HepG2 (cell line): ENCODE results near the gene ECHS1. TPM values are rescaled to one million over a fixed set of nuclear protein-coding genes. Genes with fewer than 3 reads are reported as not detected.

ENCODE experiments used
- AKAP8 ChIP-seq: sonication (generic); formaldehyde crosslinking; IDR thresholded peaks from 2 replicates; pipeline ENCODE4 v1.5.1; 2020; ENCODE audit warnings: mild to moderate bottlenecking, missing genetic modification reagents
- CBX1 ChIP-seq: IDR thresholded peaks from one replicate; pipeline ENCODE4 v1.6.1; 2016; ENCODE audit warnings: antibody characterized with exemption, low read depth
- DDIT3 ChIP-seq: sonication (generic); formaldehyde crosslinking; IDR thresholded peaks from 2 replicates; pipeline ENCODE4 v1.4.0; 2020; ENCODE audit warnings: mild to moderate bottlenecking, missing genetic modification reagents
- EEA1 ChIP-seq: sonication (generic); formaldehyde crosslinking; IDR thresholded peaks from 2 replicates; pipeline ENCODE4 v1.5.1; 2020; ENCODE audit warnings: mild to moderate bottlenecking, missing genetic modification reagents, borderline replicate concordance
- FOXP4 ChIP-seq: sonication (generic); formaldehyde crosslinking; IDR thresholded peaks from 2 replicates; pipeline ENCODE4 v1.4.0; 2020; ENCODE audit warnings: missing genetic modification reagents
- HINFP ChIP-seq: sonication (generic); formaldehyde crosslinking; IDR thresholded peaks from 2 replicates; pipeline ENCODE4 v1.4.0; 2020; ENCODE audit warnings: low read depth, mild to moderate bottlenecking, missing genetic modification reagents
- HMGXB3 ChIP-seq: sonication (generic); formaldehyde crosslinking; IDR thresholded peaks from 2 replicates; pipeline ENCODE4 v1.4.0; 2020; ENCODE audit warnings: missing genetic modification reagents, borderline replicate concordance
- MAFG ChIP-seq: sonication (generic); formaldehyde crosslinking; IDR thresholded peaks from 2 replicates; pipeline ENCODE4 v1.5.1; 2020; ENCODE audit warnings: mild to moderate bottlenecking, missing genetic modification reagents
- MEIS1 ChIP-seq: sonication (generic); formaldehyde crosslinking; IDR thresholded peaks from 2 replicates; pipeline ENCODE4 v1.9.0; 2021; ENCODE audit warnings: mild to moderate bottlenecking, missing genetic modification reagents, moderate library complexity, borderline replicate concordance
- MYNN ChIP-seq: sonication (generic); formaldehyde crosslinking; IDR thresholded peaks from 2 replicates; pipeline ENCODE4 v1.4.0; 2020; ENCODE audit warnings: mild to moderate bottlenecking, low read depth, missing genetic modification reagents
- SP2 ChIP-seq: sonication (generic); formaldehyde crosslinking; IDR thresholded peaks from 2 replicates; pipeline ENCODE4 v1.5.1; 2020; ENCODE audit warnings: mild to moderate bottlenecking, missing genetic modification reagents
- SRSF4 ChIP-seq: fragments of 200-400 bp; formaldehyde crosslinking; IDR thresholded peaks from one replicate; pipeline ENCODE4 v1.6.1; 2018; ENCODE audit warnings: mild to moderate bottlenecking, low read depth, low read length, moderate library complexity; ENCODE audit not compliant: poor library complexity, severe bottlenecking
- SYNCRIP ChIP-seq: fragments of 200-400 bp; formaldehyde crosslinking; IDR thresholded peaks from 2 replicates; pipeline ENCODE4 v1.6.1; 2018; ENCODE audit warnings: mild to moderate bottlenecking, low read depth, low read length; ENCODE audit not compliant: insufficient read depth
- ZFP91 ChIP-seq: sonication (generic); formaldehyde crosslinking; IDR thresholded peaks from 2 replicates; pipeline ENCODE4 v1.9.0; 2022; ENCODE audit warnings: missing genetic modification reagents, mild to moderate bottlenecking, borderline replicate concordance
- ZNF20 ChIP-seq: sonication (generic); formaldehyde crosslinking; IDR thresholded peaks from 2 replicates; pipeline ENCODE4 v1.4.0; 2020; ENCODE audit warnings: mild to moderate bottlenecking, moderate library complexity, missing genetic modification reagents
- ZNF253 ChIP-seq: sonication (generic); formaldehyde crosslinking; IDR thresholded peaks from 2 replicates; pipeline ENCODE4 v1.8.0; 2022; ENCODE audit warnings: mild to moderate bottlenecking, missing genetic modification reagents, borderline replicate concordance
- ZNF784 ChIP-seq: sonication (generic); formaldehyde crosslinking; IDR thresholded peaks from 2 replicates; pipeline ENCODE4 v1.5.1; 2020; ENCODE audit warnings: missing genetic modification reagents, mild to moderate bottlenecking, borderline replicate concordance
- polyA plus RNA-seq, 8 experiments: library from polyadenylated mRNA; depleted of rRNA in 3 of 8; stranded (reverse) in 7 of 8; unstranded in 1 of 8; fragments of >200 nt; fragmentation: Illumina TruSeq in 4 of 8; extraction: Trizol in 4 of 8; gene quantifications; 2 replicates each; pipeline versions ENCODE4 v1.2.1 to v1.2.3, GENCODE V29; 2011 to 2016; ENCODE audit warnings: low read depth in 4 of 8, missing spikeins in 1 of 8, mixed read lengths in 1 of 8; ENCODE audit not compliant: insufficient read depth in 1 of 8
- total RNA-seq, 5 experiments: library from RNA; depleted of rRNA; stranded (reverse); fragments of >200 nt; fragmentation: Illumina TruSeq; extraction: Trizol; gene quantifications; 2 replicates each; pipeline ENCODE4 v1.2.3, GENCODE V29; 2016; ENCODE audit warnings: low read depth in 1 of 5

ECHS1 gene
- total and polyA plus RNA-seq, 2 of the 13 experiments (the other 11 are each of a cell fraction or from before 2014, with no cell fraction given): 32.7 to 195 TPM

- no peak for TF ChIP-seq SYNCRIP
- no peak for TF ChIP-seq MAFG (CRISPR knock-in tag)
- TF ChIP-seq SRSF4: no peak
- no peak; the same call in 1 of the 2 replicates for TF ChIP-seq ZFP91 (CRISPR knock-in tag)
- TF ChIP-seq MEIS1 (CRISPR knock-in tag): 0 out of 2 replicates have a peak, but pooled peaks have one; percentile 70
- TF ChIP-seq CBX1: peak; percentile 36
- no peak for TF ChIP-seq ZNF784 (CRISPR knock-in tag)
- TF ChIP-seq FOXP4 (CRISPR knock-in tag): no peak
- peak; percentile 55; the same call in 1 of the 2 replicates for TF ChIP-seq AKAP8 (CRISPR knock-in tag)
- TF ChIP-seq DDIT3: no peak
- no peak for TF ChIP-seq HINFP (CRISPR knock-in tag)
- TF ChIP-seq MYNN (CRISPR knock-in tag): no peak
- no peak for TF ChIP-seq HMGXB3
- TF ChIP-seq ZNF253 (CRISPR knock-in tag): no peak
- no peak for TF ChIP-seq SP2
- TF ChIP-seq ZNF20 (CRISPR knock-in tag): no peak
- TF ChIP-seq EEA1: no peak; the same call in 1 of the 2 replicates
These were observed 14.8 kb downstream of the ECHS1 start (continued) for GRCh38 chr10:133358162-133358924.
